Activated CD4-positive, alpha-beta T cell treated with anti-CD3 and anti-CD28 coated beads, Interleukin-2, Interleukin-4, amounts not matched to agents 100 ng/mL and 50 ng/mL, durations not matched to agents 16 hours and 8 hours (primary cell): ENCODE measurements around the gene SUGP1.

Experiments used
- DNase-seq: peaks from one replicate; pipeline ENCODE4 v3.0.0-alpha.2; 2020; ENCODE audit warnings: low spot score

SUGP1 gene

GRCh38 chr19:19341026-19341425, 20.7 kb upstream of the SUGP1 start:
- no peak for DNase-seq

- no peak for DNase-seq
These were observed 17.8 kb upstream of the SUGP1 start for GRCh38 chr19:19338082-19338481.

GRCh38 chr19:19337120-19337519, 16.8 kb upstream of the SUGP1 start:
- no peak for DNase-seq

GRCh38 chr19:19336597-19336996, 16.3 kb upstream of the SUGP1 start:
- no peak for DNase-seq

GRCh38 chr19:19335408-19336158, 15.3 kb upstream of the SUGP1 start:
- DNase-seq, result no peak

- no peak for DNase-seq
These were observed 14.7 kb upstream of the SUGP1 start for GRCh38 chr19:19334989-19335344.

- no peak for DNase-seq
These were observed 14.0 kb upstream of the SUGP1 start for GRCh38 chr19:19334063-19334988.

GRCh38 chr19:19329126-19329525, 8.8 kb upstream of the SUGP1 start:
- no peak for DNase-seq

GRCh38 chr19:19327672-19328071, 7.4 kb upstream of the SUGP1 start:
- no peak for DNase-seq

- DNase-seq, result no peak
These were observed 3.9 kb upstream of the SUGP1 start for GRCh38 chr19:19324059-19324770.

GRCh38 chr19:19321141-19321577, 850 bp upstream of the SUGP1 start:
- no peak for DNase-seq

- no peak for DNase-seq
These were observed 463 bp downstream of the SUGP1 start for GRCh38 chr19:19319732-19320360.

GRCh38 chr19:19316082-19316481, 4.2 kb downstream of the SUGP1 start:
- DNase-seq, result no peak

- DNase-seq, result no peak
These were observed 4.9 kb downstream of the SUGP1 start for GRCh38 chr19:19315444-19315843.

GRCh38 chr19:19308373-19308772, 11.9 kb downstream of the SUGP1 start:
- no peak for DNase-seq

- no peak for DNase-seq
These were observed 14.1 kb downstream of the SUGP1 start for GRCh38 chr19:19306191-19306590.

- no peak for DNase-seq
These were observed 14.6 kb downstream of the SUGP1 start for GRCh38 chr19:19305696-19306095.

- no peak for DNase-seq
These were observed 15.2 kb downstream of the SUGP1 start for GRCh38 chr19:19305066-19305465.

GRCh38 chr19:19304186-19304965, 15.9 kb downstream of the SUGP1 start:
- no peak for DNase-seq

- DNase-seq, result no peak
These were observed 16.9 kb downstream of the SUGP1 start for GRCh38 chr19:19303411-19303810.

- DNase-seq, result no peak
These were observed 19.7 kb downstream of the SUGP1 start for GRCh38 chr19:19300613-19301012.
